Cardiac septum (tissue), 1 donor: ENCODE measurements around the gene RNF168. TPM values are rescaled to one million over a fixed set of nuclear protein-coding genes. Genes with fewer than 3 reads are reported as not detected.
"Not testable (repeated sequence)": the region's sequence is repeated elsewhere in the genome, so short reads cannot be mapped to it uniquely, and the experiment has no call there.

Experiments used
- DNase-seq: peaks from one replicate; pipeline ENCODE4 v3.0.0-alpha.2; 2020; ENCODE audit warnings: low spot score
- intact Hi-C: fragments of 100-400 bp; cut with DNase I; formaldehyde crosslinking; loops from one replicate; pipeline ENCODE4 v1.14.0; 2022
- long read RNA-seq: library from polyadenylated mRNA; unstranded; transcript quantifications from one replicate; pipeline ENCODE4 v2.0.0, GENCODE V29; 2021
- total RNA-seq: library from RNA; stranded (reverse); fragmentation: NEBNext Ultra II Directional; extraction: Animal tissue kit (Norgen Biotek cat#: 25700); gene quantifications from one replicate; pipeline ENCODE4 v1.2.1, GENCODE V29; 2021
- donor health status: DM: no; HTN: no; CAD: no.

RNF168 gene, protein sequence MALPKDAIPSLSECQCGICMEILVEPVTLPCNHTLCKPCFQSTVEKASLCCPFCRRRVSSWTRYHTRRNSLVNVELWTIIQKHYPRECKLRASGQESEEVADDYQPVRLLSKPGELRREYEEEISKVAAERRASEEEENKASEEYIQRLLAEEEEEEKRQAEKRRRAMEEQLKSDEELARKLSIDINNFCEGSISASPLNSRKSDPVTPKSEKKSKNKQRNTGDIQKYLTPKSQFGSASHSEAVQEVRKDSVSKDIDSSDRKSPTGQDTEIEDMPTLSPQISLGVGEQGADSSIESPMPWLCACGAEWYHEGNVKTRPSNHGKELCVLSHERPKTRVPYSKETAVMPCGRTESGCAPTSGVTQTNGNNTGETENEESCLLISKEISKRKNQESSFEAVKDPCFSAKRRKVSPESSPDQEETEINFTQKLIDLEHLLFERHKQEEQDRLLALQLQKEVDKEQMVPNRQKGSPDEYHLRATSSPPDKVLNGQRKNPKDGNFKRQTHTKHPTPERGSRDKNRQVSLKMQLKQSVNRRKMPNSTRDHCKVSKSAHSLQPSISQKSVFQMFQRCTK
- total RNA-seq = 21.8 TPM
- long read RNA-seq, full-length matches to known transcripts = 2 of 12 reads
- long read RNA-seq, partial matches to known transcripts = 4 of 12 reads
- long read RNA-seq, other reads (novel, unspliced or antisense) = 6 of 12 reads

DNA sequence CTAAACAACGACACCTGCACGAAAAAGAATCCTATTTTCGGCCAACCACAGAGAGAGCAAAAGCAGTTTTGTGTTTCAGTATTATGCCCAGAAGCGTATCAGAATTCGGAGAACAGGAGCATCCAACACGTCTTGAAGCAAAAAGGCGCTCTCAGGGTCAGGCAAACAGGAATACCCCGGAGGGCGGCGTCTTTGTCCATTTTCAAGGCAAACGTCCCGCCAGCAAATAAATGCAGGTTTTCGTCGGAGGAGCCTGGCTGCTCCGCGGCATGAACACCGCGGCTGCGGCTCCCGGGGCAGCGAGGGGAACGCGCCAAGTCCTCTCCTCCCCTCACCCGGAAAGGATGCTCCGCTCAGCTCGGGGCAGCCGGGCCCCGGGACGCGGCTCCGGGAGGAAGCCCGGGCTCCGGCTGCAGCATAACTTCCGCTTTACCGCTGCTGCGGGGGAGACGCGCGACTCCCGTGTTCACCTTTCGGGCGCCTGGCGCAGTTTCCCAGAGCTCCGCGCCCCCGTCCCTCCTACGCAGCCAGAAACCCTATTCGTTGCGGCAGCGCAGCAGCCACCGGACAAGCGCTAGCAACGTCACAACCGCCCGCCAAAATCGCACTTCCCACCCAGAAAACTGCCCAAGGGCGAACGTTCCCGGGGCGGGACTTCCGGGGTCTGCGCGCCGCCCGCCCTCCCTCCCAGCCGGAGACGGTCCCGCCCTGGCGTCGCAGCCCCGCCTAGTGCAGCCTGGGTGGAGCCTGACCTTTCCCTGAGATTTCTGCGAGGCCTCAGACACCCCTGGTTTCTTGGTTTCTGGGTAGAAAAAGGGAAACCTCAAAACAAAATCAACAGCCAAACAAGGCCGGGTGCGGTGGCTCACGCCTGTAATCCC lies at the start of gene RNF168:
RNF168 (minus strand) TSS at position 573 of the 881 bp plus-strand sequence. CDS start 595 bp downstream, outside the sequence.
- peak; percentile 97 for DNase-seq
- intact Hi-C loops = loop anchor here (1.0 to 2.0 kb wide), 2 partner anchors 71 to 216 kb away; partner anchors contain the start of genes PCYT1A and UBXN7

DNA sequence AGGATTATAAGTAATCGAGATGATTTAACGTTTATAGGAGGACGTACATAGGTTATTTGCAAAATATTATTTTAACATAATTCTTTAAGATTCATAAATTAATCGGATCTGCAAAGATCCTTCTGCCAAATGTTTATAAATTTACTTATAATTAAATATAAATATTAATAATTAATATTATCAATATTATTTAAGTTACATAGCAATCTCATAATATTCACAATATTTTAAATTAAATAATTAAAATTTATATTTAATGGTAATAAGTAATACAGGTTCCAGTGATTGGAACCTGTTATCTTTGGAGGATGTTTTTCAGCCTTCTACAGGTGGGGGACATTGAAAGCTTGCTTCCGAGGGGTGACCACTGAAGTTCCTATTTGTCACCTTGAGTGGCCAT lies 48.7 kb upstream of the RNF168 start:
- intact Hi-C loops = no loop called here
- DNase-seq = no peak

DNA sequence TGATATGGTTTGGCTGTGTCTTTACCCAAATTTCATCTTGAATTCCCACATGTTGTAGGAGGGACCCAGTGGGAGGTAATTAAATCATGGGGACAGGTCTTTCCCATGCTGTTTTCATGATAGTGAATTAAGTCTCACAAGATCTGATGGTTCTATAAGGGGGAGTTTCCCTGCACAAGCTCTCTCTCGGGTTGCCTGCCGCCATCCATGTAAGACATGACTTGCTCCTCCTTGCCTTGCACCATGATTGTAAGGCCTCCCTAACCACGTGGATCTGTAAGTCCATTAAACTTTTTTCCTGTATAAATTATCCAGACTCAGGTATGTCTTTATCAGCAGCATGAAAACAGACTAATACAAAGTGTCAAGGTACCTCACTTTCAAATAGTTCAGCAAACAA lies 46.6 kb upstream of the RNF168 start:
- intact Hi-C loops, DNase-seq: not testable (repeated sequence)

DNA sequence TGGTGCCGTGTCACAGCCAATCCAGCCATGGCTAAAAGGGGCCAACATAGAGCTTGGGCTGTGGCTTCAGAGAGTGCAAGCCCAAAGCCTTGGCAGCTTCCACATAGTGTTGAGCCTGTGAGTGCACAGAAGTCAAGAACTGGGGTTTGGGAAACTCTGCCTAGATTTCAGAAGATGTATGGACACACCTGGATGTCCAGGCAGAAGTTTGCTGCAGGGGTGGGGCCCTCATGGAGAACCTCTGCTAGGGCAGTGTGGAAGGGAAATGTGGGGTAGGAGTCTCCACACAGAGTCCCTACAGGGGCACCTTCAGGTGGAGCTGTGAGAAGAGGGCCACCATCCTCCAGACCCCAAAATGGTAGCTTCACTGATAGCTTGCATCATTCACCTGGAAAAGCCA lies 45.7 kb upstream of the RNF168 start:
- DNase-seq, intact Hi-C loops: not testable (repeated sequence)

DNA sequence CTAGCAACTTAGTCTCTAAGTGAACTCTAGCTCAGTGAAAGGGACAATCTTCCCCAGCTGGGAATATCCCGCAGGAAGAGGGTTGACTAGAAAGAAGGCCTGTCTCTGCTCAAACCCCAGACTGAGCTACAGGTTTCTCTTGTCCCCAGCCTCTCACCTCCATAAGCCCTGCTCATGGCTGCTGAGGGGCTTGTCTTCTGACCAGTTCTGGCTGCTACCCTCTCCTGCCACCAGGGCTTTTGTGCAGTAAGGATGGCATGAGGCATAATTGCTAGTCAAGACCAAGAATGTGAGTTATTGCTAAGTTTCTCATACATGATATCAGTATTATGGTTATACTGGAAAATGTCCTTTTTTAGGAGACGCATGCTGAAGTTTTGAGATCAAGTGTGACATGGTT lies 43.5 kb upstream of the RNF168 start:
- DNase-seq = no peak
- intact Hi-C loops = no loop called here

DNA sequence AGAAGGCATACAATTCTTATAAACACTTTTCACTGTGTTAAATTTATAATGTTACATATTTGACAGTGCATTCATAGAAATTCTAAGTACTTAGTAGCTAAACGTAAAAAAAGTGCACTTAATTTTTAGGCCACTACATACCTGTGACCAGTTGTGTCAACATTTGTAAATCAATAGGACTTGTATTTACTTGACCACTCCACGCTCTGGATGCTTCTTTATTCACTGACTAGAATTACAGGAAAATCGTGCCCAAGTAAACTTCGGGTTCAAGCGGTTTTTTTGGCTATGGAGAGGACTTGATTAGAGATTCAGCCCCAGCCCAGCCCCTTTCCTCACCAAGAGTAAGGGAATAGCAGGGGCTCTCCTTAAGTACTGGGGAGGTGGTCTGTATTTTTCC lies 43.0 kb upstream of the RNF168 start:
- DNase-seq = no peak

DNA sequence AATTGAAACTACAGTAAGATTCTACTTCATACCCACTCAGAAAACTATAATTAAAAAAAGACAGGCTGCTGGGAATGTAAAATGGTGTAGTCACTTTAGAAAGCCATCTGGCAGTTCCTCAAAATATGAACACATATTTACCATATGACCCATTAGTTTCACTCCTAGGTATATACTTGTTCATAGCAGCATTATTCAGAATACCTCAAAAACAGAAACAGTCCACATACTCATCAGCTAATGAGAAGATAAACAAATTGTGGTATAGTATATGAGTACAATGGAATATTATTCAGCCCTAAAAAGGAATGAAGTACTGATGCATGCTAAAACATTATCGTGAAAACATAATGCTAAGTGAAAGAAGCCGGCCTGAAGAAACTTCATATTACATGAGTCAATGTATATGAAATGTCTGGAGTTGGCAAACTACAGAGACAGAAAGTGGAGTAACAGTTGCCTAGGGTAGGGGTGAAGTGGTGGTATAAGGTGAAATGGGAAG lies 41.0 kb upstream of the RNF168 start:
- no peak for DNase-seq
- intact Hi-C loops = no loop called here

More for the DNA sequence above, 43.0 kb upstream of the RNF168 start:
- intact Hi-C loops = no loop called here

DNA sequence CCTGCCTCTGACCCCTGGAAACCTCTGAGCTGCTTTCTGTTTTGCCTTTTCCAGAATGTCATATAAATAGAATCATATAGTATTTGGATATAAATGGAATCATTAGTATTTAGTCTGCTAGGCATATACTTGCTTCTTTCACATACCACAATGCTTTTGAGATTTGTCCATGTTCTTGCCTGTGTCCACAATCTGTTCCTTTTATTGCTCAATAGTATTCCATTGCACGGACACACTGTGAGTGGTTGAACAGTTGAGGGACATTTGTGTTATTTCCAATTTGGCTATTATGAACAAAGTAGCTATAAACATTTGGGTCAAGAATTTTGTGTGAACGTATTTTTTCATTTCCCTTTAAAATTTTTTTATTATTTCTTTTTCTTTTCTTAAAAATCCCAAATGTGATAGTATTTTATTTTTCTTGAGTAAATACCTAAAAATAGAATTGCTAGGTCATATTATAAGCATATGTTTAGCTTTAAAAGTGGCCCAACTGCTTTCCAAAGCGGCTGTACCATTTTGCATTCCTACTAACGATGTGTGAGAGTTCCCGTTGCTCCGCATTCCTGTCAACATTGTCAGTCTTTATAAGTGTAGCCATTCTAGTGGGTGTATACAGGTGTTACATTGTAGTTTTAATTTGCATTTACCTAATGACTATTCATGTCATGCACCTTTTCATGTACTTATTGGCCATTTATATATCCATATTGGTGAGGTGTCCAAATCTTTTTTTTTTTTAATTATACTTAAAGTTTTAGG lies 38.3 kb upstream of the RNF168 start:
- DNase-seq = no peak
- intact Hi-C loops = no loop called here

DNA sequence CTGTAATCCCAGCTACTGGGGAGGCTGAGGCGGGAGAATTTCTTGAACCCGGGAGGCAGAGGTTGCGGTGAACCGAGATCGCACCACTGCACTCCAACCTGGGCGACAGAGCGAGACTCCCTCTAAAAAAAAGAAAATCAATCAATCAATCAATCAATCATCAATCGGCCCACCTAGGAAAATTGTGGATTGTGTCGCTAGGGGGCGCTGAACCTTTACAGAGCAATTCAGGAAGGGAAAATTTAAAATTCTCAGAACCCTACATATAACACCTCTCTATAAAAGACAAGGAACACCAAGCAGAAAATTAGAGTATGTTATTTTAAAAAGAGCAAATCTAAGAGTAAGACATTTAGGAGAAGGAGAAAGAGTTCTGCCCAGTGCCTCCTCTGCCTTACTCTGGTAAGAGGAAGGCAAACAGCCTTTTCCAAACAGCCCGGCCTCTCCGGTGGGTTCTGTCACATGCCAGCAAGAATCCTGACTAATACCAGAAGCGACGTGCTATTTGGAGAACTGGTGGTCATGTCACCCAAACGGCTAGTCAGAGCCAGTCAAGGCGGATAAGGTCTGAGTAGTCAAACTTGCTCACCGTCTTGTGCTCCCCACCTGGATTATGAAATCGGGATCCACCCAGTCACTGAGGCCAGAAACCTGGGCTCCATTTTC lies 33.9 kb upstream of the RNF168 start:
- no peak for DNase-seq

DNA sequence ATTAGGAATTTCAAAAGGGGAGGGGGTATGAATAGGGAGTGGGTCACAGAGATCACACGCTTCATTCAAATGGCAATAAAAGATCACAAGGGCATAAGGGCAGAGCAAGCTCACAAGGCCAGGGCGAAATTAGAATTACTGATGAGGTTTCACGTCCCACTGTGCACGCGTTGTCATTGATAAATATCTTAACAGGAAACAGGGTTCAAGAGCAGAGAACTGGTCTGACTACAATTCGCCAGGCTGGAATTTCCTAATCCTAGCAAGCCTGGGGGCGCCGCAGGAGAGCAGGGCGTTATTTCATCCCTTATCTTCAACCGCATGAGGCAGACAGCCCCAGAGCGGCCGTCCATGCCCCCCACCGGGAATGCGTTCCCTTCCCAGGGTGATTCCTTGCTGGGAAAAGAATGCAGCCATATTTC lies 29.7 kb upstream of the RNF168 start:
- intact Hi-C loops = no loop called here
- no peak for DNase-seq

More for the DNA sequence above, 33.9 kb upstream of the RNF168 start:
- intact Hi-C loops = loop anchor here (5.0 kb wide), 1 partner anchor 150 kb away; no protein-coding TSS in a partner anchor

DNA sequence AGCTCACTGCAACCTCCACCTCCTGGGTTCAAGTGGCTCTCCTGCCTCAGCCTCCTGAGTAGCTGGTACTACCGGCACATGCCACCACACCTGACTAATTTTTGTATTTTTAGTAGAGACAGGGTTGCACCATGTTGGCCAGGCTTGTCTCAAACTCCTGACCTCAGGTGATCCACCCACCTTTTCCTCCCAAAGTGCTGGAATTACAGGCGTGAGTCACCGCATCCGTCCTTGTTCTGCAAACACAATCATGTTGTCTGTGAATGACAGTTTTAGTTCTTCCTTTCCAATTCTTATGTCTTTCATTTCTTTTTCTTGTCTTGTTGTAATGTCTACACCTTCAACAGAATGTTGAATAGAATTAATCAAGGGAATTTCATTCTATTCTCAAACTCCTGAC lies 27.9 kb upstream of the RNF168 start:
- DNase-seq = no peak
- intact Hi-C loops = no loop called here

DNA sequence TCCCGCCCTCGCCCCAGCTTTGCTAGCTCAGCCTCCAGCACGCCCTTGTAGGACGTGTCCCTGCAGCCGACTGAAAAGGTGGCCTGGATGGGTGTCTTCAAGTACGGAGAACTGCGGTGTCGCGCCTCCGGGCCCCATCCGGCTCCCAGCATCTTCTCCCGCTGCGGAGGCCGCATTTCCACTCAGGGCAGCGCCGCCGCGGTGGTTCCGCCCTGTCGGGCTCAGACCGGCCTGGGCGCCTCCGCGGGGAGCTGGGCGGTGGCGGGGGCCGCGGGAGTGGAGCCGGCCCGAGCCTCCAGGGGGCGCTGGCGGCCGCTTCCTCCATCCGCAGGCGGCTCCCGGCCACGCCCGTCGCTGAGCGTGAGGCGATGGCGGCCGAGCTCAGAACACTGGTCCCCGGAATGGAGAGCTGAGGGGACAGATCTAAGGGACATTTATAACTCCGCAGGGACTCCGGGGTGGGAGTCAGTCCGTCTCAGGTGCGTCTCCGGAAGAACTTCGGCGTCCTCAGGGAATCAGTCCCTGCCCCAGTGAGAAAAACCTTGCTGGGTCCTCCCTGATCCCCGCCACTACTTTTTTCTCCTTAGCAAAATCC lies 25.2 kb upstream of the RNF168 start:
- intact Hi-C loops = no loop called here
- peak; percentile 90 for DNase-seq

DNA sequence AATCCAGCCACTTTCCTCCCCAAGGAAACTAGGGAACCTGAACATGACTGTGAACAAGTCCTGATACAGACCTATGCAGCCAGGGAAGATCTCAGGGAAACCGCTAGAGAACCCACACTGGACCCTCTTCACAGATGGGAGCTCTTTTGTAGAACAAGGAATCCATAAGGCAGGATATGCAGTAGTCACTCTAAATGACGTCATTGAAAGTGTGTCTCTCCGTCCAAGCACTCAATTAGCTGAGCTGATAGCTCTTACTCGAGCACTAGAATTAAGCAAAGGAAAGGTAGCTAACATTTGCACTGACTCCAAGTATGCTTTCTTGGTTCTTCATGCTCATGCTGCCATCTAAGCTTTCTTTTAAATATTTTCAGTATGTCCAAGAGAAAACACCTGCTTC lies 21.6 kb upstream of the RNF168 start:
- intact Hi-C loops = no loop called here
- DNase-seq = no peak

DNA sequence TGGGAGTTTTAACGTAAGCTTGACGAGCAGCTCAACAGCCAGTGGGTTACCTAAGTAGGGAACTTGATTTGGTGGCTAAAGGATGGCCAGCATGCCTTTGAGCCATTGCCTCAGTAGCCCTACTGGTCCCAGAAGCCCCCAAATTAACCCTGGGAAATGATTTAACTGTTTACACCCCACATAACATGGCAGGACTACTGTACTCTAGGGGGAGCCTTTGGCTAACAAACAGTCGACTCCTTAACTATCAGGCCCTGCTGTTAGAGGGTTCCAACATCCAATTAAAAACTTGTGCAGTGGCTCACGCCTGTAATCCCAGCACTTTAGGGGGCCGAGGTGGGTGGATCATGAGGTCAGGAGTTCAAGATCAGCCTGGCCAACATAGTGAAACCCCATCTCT lies 21.0 kb upstream of the RNF168 start:
- intact Hi-C loops = loop anchor here (5.0 kb wide), 1 partner anchor 447 kb away; no protein-coding TSS in a partner anchor
- DNase-seq = no peak

DNA sequence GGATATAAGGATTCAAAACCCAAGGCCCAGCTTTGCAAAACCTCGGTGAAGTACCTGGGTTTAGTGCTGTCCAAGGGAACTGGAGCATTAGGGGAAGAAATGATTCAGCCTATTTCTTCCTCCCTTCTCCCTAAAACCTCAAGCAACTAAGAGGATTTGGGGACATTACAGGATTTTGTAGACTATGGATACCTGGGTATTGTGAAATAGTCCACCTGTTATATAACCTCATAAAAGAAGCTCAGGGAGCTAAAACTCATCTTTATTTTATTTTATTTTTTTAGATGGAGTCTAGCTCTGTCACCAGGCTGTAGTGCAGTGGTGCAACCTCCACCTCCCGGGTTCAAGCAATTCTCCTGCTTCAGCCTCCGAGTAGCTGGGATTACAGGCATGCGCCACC lies 20.3 kb upstream of the RNF168 start:
- no peak for DNase-seq
- intact Hi-C loops = loop anchor here (5.0 kb wide), 1 partner anchor 447 kb away; no protein-coding TSS in a partner anchor

DNA sequence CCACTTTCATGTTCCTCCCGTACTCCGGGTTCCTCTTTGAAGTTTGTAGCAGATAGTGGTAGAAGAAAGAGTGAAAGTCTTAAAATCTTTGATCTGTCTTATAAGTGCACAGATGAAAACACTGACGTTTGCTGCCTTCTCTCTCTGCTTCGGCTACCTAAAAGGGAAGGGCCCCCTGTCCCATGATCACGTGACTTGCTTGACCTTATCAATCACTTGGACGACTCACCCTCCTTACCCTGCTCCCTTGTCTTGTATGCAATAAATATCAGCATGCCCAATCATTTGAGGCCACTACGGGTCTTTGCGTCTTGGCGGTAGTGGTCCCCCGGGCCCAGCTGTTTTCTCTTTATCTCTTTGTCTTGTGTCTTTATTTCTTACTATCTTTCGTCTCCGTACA lies 17.7 kb upstream of the RNF168 start:
- DNase-seq = not testable (repeated sequence)
- intact Hi-C loops = loop anchor here (5.0 kb wide), 1 partner anchor 444 kb away; no protein-coding TSS in a partner anchor

DNA sequence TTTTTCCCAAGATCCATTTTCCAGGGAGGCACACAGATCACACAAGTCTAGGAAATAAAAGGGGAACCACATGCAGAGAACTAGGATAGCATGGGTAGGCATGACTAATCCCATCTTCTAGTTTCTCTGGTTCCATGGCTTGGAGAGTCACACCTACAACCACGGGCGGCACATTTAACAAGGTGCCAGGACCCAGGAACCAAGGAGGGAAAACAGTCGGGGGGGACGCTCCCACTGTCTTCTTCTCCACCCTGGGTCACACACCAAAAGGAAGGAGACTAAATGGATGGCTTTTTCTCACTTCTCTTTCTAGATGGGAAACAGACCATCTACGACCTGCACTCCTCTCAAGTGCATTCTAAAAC lies 16.1 kb upstream of the RNF168 start:
- intact Hi-C loops = loop anchor here (2.0 to 5.0 kb wide), 2 partner anchors 267 to 442 kb away; no protein-coding TSS in a partner anchor
- DNase-seq = no peak
